ENCODE measurements around the gene NEURL4.

DNA sequence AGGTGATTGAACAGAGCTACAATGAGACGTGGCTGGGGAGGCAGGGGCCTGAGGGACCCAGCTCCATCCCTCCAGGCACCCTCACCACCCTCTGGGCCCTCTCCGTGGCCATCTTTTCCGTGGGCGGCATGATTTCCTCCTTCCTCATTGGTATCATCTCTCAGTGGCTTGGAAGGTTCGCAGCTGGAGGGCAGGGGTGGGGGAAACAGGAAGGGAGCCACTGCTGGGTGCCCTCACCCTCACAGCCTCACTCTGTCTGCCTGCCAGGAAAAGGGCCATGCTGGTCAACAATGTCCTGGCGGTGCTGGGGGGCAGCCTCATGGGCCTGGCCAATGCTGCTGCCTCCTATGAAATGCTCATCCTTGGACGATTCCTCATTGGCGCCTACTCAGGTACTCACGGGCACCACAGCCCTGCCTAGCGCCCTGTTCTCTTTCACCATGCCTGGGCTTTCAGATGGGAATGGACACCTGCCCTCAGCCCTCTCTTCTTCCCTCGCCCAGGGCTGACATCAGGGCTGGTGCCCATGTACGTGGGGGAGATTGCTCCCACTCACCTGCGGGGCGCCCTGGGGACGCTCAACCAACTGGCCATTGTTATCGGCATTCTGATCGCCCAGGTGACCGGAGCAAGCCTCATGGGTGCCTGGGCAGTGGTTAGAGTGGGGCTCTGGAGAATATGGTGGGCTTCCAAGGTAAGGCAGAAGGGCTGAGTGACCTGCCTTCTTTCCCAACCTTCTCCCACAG, 45.5 kb downstream of the NEURL4 start:
- TF ChIP-seq CTCF (IDR thresholded peaks at IDR 0.05) (no peak), POLR2A (IDR thresholded peaks at IDR 0.05) (no peak)

Measured in Peyer's patch (tissue), 4 donors.